Measurements from ENCODE around the gene SETD1B.

GRCh38 chr12:121778567-121779421 is 25.0 kb upstream of the SETD1B start:
- TF ChIP-seq CTCF (IDR thresholded peaks at IDR 0.05) = no peak
- TF ChIP-seq POLR2A (IDR thresholded peaks at IDR 0.05) = no peak
